ENCODE measurements around the gene ASTL. TPM values are rescaled to one million over a fixed set of nuclear protein-coding genes. Genes with fewer than 3 reads are reported as not detected.

ASTL gene
- total and polyA plus RNA-seq, 2 donors (not counting 3 experiments of a cell fraction or from before 2014, with no cell fraction given): not detected

DNA sequence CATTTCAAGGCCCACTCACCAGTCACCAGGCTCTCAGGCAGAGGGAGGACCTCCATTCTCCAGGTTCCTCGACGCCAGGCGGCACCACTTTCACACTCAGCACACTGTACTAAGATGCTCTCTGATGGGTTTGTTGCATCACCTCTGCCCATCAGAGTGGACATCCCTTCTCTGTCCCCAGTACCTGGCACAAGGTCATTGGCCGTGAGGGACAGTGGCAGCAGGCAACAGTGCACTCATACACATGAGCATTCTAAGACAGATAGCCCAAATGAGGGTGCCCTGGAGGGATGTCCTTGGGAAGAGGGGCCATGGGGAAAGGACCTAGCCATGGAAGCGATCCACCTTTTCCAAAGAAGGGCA, 18.9 kb downstream of the ASTL start:
- H3K9me3 ChIP-seq (replicated peaks; ENCODE audit: control insufficient read depth, insufficient read depth, low read length): no peaks in the 10 kb centered on the region
- CTCF ChIA-PET: interaction anchor here (1.1 to 3.4 kb wide), 3 partner anchors 95 to 127 kb away, joined by 3 to 47 read pairs (median 44); no protein-coding TSS in a partner anchor
- no peak overlapping the region for H3K4me2 ChIP-seq (ENCODE audit: insufficient read depth, low read length)
- no peak overlapping the region for H3K9ac ChIP-seq (replicated peaks; ENCODE audit: extremely low read depth, insufficient read depth, low read length)
- H3K27me3 ChIP-seq (ENCODE audit: control insufficient read depth in 2 of 2, insufficient read depth in 2 of 2, low read length in 2 of 2): peaks cover 7 to 9% of the 10 kb centered on the region in 2 experiments
- H3K9me1 ChIP-seq (replicated peaks; ENCODE audit: control insufficient read depth, extremely low read depth, insufficient read depth, low read length): no peaks in the 10 kb centered on the region
- no TSS peak for BruUV-seq (replicated peaks)
- DNase-seq (ENCODE audit: low read depth, low spot score): no peak
- no peak for FAIRE-seq
- POLR2A ChIA-PET: no interaction called here
- no peaks in the 10 kb centered on the region for H3K79me2 ChIP-seq (ENCODE audit: control insufficient read depth, insufficient read depth, low read length)
- no peaks in the 10 kb centered on the region for H4K20me1 ChIP-seq (replicated peaks; ENCODE audit: control insufficient read depth, extremely low read depth, insufficient read depth, low read length)
- dilution Hi-C loops (cut with MboI; ENCODE audit: extremely low pct_ligation_motif_present, low sequenced_read_pairs) (no loop called here), intact Hi-C loops (cut with micrococcal nuclease) (no loop called here)
- no peak overlapping the region for H3K27ac ChIP-seq (ENCODE audit: insufficient read depth, low read depth, low read length)
- no peaks in the 10 kb centered on the region for H3K36me3 ChIP-seq (ENCODE audit: control insufficient read depth in 2 of 2, extremely low read depth in 1 of 2, insufficient read depth in 2 of 2, low read length in 2 of 2)
- no peak overlapping the region for H2AFZ ChIP-seq (ENCODE audit: low read depth, low read length)
- TF ChIP-seq POLR2A (IDR thresholded peaks at IDR 0.05; ENCODE audit: low read depth, low read length) (no peak), FOS (IDR thresholded peaks at IDR 0.05; ENCODE audit: borderline replicate concordance, insufficient read depth, low read length) (no peak), GATA2 (IDR thresholded peaks at IDR 0.05; ENCODE audit: insufficient read depth, insufficient read length, low read depth, low read length) (no peak), POLR2AphosphoS5 (IDR thresholded peaks at IDR 0.05; ENCODE audit: insufficient read depth, low read depth, low read length) (no peak), JUN (IDR thresholded peaks at IDR 0.05; ENCODE audit: borderline replicate concordance, insufficient read depth, insufficient read length, low read depth) (no peak), MYC (IDR thresholded peaks at IDR 0.05; ENCODE audit: low read depth, low read length) (no peak), EZH2 (IDR thresholded peaks at IDR 0.05; ENCODE audit: borderline replicate concordance, low read depth, low read length, severe bottlenecking) (no peak)
- TF ChIP-seq, protein P1, sequence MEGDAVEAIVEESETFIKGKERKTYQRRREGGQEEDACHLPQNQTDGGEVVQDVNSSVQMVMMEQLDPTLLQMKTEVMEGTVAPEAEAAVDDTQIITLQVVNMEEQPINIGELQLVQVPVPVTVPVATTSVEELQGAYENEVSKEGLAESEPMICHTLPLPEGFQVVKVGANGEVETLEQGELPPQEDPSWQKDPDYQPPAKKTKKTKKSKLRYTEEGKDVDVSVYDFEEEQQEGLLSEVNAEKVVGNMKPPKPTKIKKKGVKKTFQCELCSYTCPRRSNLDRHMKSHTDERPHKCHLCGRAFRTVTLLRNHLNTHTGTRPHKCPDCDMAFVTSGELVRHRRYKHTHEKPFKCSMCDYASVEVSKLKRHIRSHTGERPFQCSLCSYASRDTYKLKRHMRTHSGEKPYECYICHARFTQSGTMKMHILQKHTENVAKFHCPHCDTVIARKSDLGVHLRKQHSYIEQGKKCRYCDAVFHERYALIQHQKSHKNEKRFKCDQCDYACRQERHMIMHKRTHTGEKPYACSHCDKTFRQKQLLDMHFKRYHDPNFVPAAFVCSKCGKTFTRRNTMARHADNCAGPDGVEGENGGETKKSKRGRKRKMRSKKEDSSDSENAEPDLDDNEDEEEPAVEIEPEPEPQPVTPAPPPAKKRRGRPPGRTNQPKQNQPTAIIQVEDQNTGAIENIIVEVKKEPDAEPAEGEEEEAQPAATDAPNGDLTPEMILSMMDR (IDR thresholded peaks at IDR 0.05; ENCODE audit: extremely low read depth in 1 of 2, insufficient read depth in 1 of 2, low read depth in 1 of 2, low read length in 2 of 2): no peak
- TF ChIP-seq, protein P2, sequence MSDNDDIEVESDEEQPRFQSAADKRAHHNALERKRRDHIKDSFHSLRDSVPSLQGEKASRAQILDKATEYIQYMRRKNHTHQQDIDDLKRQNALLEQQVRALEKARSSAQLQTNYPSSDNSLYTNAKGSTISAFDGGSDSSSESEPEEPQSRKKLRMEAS (IDR thresholded peaks at IDR 0.05; ENCODE audit: insufficient read depth, insufficient read length): no peak
- no peak overlapping the region for H3K4me3 ChIP-seq (replicated peaks in 1 of 3; ENCODE audit: insufficient read depth in 1 of 3, low read depth in 1 of 3, low read length in 3 of 3)
- H3K4me1 ChIP-seq (ENCODE audit: control insufficient read depth, extremely low read depth, insufficient read depth, low read length): no peaks in the 10 kb centered on the region

Measured in endothelial cell of umbilical vein (primary cell).